GM18951 (cell line): ENCODE measurements around the gene RDH11.

ENCODE experiments used
- POLR2A ChIP-seq: IDR thresholded peaks from 4 replicates; pipeline ENCODE4 v1.6.1; 2011; ENCODE audit warnings: mild to moderate bottlenecking; ENCODE audit not compliant: insufficient read length, insufficient read depth; ENCODE audit errors: extremely low read depth
- in situ Hi-C: fragments of 300-500 bp; cut with MboI; formaldehyde crosslinking; loops from one replicate; pipeline ENCODE4 v1.12.0; 2022; ENCODE audit warnings: low sequenced_read_pairs, mixed read lengths, inconsistent platforms; ENCODE audit not compliant: unreplicated experiment

The RDH11 gene

DNA sequence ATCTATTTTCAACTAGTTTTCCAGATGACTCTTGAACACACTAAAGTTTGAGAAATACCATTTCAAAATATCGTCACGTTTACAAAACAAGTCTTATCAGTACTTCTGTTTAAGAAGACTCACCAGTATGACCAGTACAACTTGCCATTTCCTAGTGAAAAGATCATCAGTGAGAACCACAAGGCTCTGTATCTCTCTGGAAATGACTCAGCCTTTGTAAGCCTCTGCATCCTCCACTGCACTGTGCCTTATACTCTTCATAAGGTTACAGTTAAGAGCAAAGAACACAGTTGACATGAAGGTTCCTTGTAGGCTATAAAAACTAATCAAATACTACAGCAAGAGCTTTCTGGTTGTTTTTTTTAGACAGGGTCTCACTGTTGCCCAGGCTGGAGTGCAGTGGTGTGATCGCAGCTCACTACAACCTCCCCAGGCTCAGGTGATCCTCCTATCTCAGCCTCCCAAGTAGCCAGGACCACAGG, 15.4 kb downstream of the RDH11 start:
- TF ChIP-seq POLR2A = no peak

GRCh38 chr14:67679006-67679405, 16.6 kb downstream of the RDH11 start:
- TF ChIP-seq POLR2A = no peak
- in situ Hi-C loops = no loop called here

More for the DNA sequence above, 15.4 kb downstream of the RDH11 start:
- in situ Hi-C loops = no loop called here

GRCh38 chr14:67675219-67675582, 20.4 kb downstream of the RDH11 start:
- TF ChIP-seq POLR2A = no peak
- in situ Hi-C loops = no loop called here

DNA sequence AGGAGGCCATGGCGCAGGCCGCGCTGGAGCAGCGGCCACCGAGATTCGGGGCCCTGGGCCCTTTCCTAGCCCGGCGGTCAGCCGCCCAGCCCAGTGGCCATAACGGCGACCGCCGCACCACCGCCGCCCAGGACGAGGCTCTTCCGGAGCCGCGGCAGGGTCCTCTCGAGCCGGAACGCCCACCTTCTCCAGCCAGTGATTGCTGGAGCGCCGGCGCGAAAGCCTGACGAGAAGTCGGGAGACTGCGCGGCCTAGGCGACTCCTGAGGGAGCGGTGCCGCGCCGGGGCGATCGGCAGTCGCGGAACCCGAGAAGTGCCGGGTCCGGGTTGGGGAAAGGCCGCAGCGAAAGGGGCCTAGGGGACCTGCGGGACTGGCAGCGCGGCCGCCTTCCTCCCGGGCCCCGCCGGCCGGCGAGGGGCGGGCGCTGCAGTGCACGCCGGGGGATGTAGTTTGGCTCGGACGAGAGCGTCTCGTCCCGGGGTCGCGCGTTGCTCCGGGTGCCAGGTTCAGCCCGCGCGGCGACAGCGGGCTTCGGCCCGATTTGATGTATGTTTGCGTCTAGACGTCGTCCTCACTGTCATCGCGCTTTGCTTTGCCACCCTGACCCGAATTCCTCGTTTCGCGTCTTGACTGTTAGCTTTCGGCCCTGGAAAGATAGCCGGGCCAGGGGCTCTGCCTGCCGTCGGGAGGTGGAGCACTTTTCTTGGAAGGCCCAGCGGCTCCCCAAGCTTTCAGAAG, 20.9 kb downstream of the RDH11 start, which contains the start of gene VTI1B:
Gene VTI1B (minus strand): TSS at position 153 of the 739 bp plus-strand sequence. CDS start 143 bp downstream, at position 10.
- in situ Hi-C loops = no loop called here
- TF ChIP-seq POLR2A = peak; percentile 83

DNA sequence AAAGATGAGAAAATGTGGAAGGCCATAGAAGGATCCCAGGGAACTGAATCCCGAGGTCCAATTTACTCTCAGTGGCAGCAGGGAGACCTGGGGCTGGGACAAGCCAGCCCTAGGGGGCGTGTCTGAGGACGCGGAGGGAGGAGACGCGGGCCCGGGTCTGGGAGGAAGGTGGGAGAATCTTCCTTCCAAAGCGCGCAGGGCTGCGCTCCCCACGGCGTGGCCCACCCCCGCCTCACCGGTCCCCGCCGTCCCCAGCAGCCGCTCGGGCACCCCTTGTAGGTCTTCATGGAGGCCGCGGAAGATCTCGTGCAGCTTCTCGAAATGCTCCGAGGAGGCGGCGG, 21.5 kb downstream of the RDH11 start:
- TF ChIP-seq POLR2A = no peak

DNA sequence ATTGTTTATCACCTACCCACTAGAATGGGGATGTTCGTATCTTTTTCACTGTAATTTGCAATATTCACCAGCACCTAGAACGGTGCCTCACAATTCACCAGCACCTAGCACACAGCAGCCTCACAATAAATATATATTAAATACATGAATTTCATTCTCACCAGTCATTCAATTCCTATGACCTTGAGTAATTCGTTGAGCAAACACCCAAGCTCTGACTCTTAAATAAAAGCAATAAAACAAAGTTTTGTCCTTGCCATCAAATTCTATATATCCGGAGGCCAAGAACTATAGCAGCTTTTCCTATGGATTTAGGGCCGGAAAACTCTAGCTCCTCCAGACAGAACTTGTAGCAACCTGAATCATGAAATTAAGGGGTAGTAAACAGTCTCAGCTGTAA, 22.1 kb downstream of the RDH11 start:
- in situ Hi-C loops = no loop called here
- TF ChIP-seq POLR2A = no peak

More for the DNA sequence above, 21.5 kb downstream of the RDH11 start:
- in situ Hi-C loops = no loop called here

DNA sequence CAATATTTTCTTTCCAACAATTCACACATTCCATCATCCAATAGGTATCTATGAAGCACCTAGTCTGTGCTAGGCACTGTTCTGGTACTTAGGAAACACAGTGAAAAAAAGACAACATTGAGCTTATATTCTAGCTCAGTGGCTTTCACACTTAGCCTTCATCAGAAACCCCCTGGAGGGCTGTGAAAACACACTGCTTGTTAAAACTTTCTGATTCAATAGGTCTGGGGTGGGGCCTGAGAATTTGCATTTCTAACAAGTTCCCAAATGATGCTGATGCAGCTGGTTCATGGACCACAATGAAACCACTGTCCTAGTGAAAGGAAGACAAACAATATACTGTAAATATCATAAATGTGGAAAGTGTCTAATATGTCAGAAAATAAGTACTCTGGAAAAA, 27.0 kb downstream of the RDH11 start:
- in situ Hi-C loops = loop anchor here (10.0 kb wide), 1 partner anchor 84 kb away; no protein-coding TSS in a partner anchor
- TF ChIP-seq POLR2A = no peak

DNA sequence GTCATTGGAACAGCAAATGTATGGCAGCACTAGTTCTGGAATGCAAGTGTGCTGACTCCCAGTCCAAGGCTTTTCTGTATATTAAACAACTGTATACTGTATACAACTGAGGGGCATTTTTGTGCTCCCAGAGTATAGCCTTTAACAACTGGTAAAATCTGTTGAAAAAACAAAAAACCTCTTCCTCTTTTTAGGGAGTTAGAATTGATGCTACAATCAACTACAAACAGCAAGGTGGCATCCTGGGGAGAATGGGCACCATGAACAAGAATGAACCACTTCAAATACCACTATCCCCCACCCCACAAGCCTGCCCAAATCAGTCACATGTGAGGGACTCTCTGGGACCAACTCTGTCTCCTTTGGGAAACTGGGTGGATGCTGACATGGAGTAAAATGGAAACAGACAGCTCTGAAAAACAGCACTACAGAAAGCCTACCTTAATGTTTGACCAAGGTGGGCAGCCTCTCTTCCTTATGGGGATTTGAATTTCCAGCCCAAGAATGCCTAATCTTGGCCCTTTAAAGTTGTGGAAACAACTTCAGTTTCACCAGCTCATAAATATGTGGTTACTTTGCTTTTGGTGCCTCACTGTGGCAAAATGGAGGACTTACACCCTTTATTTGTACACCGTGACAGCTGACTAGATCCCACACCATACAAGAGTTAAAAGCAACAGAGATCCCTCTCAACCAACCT, 28.7 kb downstream of the RDH11 start:
- no peak for TF ChIP-seq POLR2A
- in situ Hi-C loops = loop anchor here (10.0 kb wide), 1 partner anchor 82 kb away; no protein-coding TSS in a partner anchor

- no peak for TF ChIP-seq POLR2A
- in situ Hi-C loops = loop anchor here (10.0 kb wide), 1 partner anchor 81 kb away; no protein-coding TSS in a partner anchor
Observed at GRCh38 chr14:67665868-67666267, 29.7 kb downstream of the RDH11 start.

DNA sequence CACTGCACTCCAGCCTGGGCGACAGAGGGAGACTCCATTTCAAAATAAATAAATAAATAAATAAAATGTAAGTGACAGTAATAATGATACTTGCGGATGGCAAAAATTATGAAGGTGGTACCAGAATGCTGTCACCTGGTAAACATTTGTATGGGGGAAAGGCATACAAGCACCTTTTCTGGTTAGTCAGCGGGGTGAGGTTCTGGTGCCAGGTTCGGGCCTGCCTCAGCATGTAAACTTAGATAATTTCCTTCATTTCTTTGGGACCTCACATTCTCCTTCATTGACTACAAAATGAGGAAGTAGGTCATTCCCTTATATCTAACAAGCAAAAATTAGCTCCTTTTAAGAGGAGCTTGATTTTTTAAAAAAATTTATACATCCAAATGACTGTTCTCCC, 31.9 kb downstream of the RDH11 start:
- TF ChIP-seq POLR2A = no peak
- in situ Hi-C loops = loop anchor here (10.0 kb wide), 1 partner anchor 79 kb away; no protein-coding TSS in a partner anchor

DNA sequence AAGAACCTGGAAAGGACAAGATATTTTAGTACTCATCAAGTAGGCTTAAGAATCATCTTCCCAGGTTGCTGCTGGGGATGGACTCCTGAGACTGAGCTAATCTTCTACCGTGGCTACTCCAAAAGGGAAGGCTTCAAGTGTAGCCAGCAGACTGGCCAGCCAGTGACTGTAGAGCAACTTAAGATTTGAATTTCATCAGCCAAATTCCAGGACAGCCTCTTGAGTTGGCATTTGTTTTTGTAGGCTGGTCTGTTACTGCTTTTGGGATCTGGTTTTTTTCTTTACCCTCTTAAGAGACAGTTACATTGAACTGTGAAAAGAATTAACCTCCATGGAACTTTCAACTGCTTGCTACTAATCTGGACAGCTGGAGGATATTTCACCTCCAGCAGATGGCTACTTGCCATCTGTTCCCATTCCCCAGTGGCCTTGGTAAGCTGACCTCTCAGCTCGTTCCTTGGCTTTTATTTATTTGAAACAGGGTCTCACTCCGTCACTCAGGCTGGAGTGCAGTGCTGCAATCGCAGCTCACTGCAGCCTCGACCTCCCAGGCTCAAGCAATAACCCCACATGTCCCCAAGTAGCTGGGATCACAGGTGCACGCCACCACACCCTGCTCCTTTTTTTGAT, 41.8 kb downstream of the RDH11 start:
- no peak for TF ChIP-seq POLR2A
- in situ Hi-C loops = no loop called here

GRCh38 chr14:67652189-67652588, 43.4 kb downstream of the RDH11 start:
- in situ Hi-C loops = no loop called here
- TF ChIP-seq POLR2A = no peak

DNA sequence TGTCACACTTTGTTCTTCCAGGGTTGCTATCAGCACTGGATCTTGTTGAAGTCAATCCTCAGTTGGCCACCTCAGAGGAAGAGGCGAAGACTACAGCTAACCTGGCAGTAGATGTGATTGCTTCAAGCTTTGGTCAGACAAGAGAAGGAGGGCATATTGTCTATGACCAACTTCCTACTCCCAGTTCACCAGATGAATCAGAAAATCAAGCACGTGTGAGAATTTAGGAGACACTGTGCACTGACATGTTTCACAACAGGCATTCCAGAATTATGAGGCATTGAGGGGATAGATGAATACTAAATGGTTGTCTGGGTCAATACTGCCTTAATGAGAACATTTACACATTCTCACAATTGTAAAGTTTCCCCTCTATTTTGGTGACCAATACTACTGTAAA, 44.9 kb downstream of the RDH11 start:
- in situ Hi-C loops = no loop called here
- no peak for TF ChIP-seq POLR2A

DNA sequence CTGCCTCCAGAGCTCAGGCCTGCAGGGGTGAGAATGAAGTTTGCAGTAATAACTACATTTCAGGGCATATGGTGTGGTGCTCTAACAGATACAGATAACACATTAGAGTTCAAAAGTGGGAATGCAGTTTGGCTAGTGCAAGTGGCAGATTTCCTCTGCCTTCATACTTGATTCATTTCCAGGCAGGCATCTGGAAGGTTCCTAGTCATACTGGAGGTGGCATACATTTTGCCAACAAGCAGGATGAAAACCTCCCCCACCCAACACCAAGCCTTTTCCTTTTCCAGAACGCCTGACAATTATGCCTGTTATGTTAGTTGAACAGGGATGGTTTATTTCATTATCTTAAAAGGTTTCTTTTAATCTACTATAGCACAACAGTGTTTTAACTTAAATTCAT, 45.4 kb downstream of the RDH11 start:
- TF ChIP-seq POLR2A = no peak
- in situ Hi-C loops = no loop called here

DNA sequence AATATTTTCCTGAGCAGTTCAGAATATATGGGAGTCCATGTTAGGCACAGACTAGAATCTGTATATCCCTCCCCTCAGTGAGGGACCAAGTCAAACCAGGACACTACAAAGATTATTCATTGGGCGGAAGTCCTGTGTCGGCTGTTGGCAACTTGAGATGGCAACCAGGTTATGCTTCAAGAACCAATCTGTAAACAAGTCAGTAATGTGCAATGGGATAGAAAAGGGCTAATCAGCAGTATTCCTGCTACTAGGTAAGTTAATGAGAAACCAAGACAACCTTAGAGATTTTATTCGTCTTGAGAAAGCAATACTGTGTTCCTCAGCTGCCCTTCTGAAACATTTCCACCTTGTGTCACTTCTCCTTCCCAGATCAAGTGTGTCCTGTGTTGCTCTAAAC, 49.4 kb downstream of the RDH11 start:
- TF ChIP-seq POLR2A = no peak
- in situ Hi-C loops = no loop called here
